Sigmoid colon (tissue), 7 donors: Measurements from ENCODE around the gene MAP4K4. TPM values are rescaled to one million over a fixed set of nuclear protein-coding genes. Genes with fewer than 3 reads are reported as not detected.

ENCODE experiments used
- DNase-seq: peaks from one replicate; pipeline ENCODE4 v3.0.0-alpha.2; 2019
- H3K27ac ChIP-seq, 4 donors: fragments of 200-600 bp; sonication (generic); one replicate each; pipeline ENCODE4 v1.5.1; 2016 to 2019; ENCODE audit warnings: mild to moderate bottlenecking in 1 of 4
- H3K27me3 ChIP-seq, 3 donors: fragments of 200-600 bp; sonication (generic); one replicate each; pipeline ENCODE4 v1.5.1; 2019; ENCODE audit warnings: mild to moderate bottlenecking in 1 of 3
- H3K36me3 ChIP-seq, 4 donors: fragments of 200-600 bp; sonication (generic); one replicate each; pipeline ENCODE4 v1.5.1; 2016 to 2019
- H3K4me1 ChIP-seq, 4 donors: fragments of 200-600 bp; sonication (generic); one replicate each; pipeline ENCODE4 v1.5.1; 2017 to 2019
- H3K4me3 ChIP-seq, 4 donors: fragments of 200-600 bp; sonication (generic); one replicate each; pipeline ENCODE4 v1.5.1; 2017 to 2019; ENCODE audit warnings: mild to moderate bottlenecking in 2 of 4, moderate library complexity in 1 of 4
- H3K9me3 ChIP-seq, 4 donors: fragments of 200-600 bp in 3 of 4; sonication (generic) in 3 of 4; one replicate each; pipeline versions ENCODE4 v1.5.1 to v1.6.1; 2013 to 2019
- CTCF ChIP-seq, 4 experiments: fragments of 450-650 bp in 3 of 4; fragments of 200-600 bp in 1 of 4; IDR thresholded peaks; one replicate each; pipeline ENCODE4 v1.5.1; 2016 to 2019; ENCODE audit warnings: antibody characterized with exemption in 4 of 4, mild to moderate bottlenecking in 3 of 4, moderate library complexity in 2 of 4
- EP300 ChIP-seq, 4 donors: sonication (generic); formaldehyde crosslinking; IDR thresholded peaks; one replicate each; pipeline ENCODE4 v1.6.1; 2017; ENCODE audit warnings: antibody characterized with exemption in 4 of 4
- POLR2A ChIP-seq, 2 donors: fragments of 450-650 bp; IDR thresholded peaks; one replicate each; pipeline ENCODE4 v1.6.1; 2016; ENCODE audit warnings: antibody characterized with exemption in 2 of 2, mild to moderate bottlenecking in 2 of 2, moderate library complexity in 2 of 2
- POLR2AphosphoS5 ChIP-seq, 4 donors: sonication (generic); formaldehyde crosslinking; IDR thresholded peaks; one replicate each; pipeline ENCODE4 v1.6.1; 2017; ENCODE audit warnings: antibody characterized with exemption in 4 of 4
- WGBS, 2 donors: extraction: QIAGEN DNeasy Blood & Tissue Kit; methylation state at CpG; one replicate each; pipeline ENCODE4 v1.1.7; 2013; 5-methylcytosine and 5-hydroxymethylcytosine counted together
- intact Hi-C: fragments of 100-400 bp; cut with DNase I; formaldehyde crosslinking; loops from one replicate; pipeline ENCODE4 v1.15.1; 2023
- polyA plus RNA-seq, 3 donors: library from polyadenylated mRNA; stranded (reverse); fragments of 200-250 nt; gene quantifications; one replicate each; pipeline ENCODE4 v1.2.3, GENCODE V29; 2013
- total RNA-seq, 4 donors: library from RNA; depleted of rRNA; stranded (reverse); fragments of >200 nt; gene quantifications; one replicate each; pipeline ENCODE4 v1.1.0, GENCODE V29; 2016
- donor health status: healthy with polysubstance abuse.
- donor health status: Bipolar disorder and iron deficiency.
- donor health status: healthy.

The MAP4K4 gene
- total and polyA plus RNA-seq, 7 donors: 8.8 to 62.9 (median 37.2) TPM

- DNase-seq: no peak
- no peaks in the 10 kb centered on the region for H3K27me3 ChIP-seq
- TF ChIP-seq EP300 (IDR thresholded peaks at IDR 0.05) (no peak), POLR2AphosphoS5 (IDR thresholded peaks at IDR 0.05) (no peak), CTCF (IDR thresholded peaks at IDR 0.05) (no peak), POLR2A (IDR thresholded peaks at IDR 0.05) (no peak)
- peaks cover 0 to 28% (median 15%) of the 10 kb centered on the region in 4 donors for H3K4me1 ChIP-seq
- H3K4me3 ChIP-seq: no peak overlapping the region
- intact Hi-C loops: no loop called here
- no peaks in the 10 kb centered on the region for H3K36me3 ChIP-seq
- H3K27ac ChIP-seq: no peak overlapping the region
- H3K9me3 ChIP-seq: no peaks in the 10 kb centered on the region
These were observed 39.1 kb upstream of the MAP4K4 start for GRCh38 chr2:101658387-101658786.

GRCh38 chr2:101665312-101665711 is 32.2 kb upstream of the MAP4K4 start:
- H3K4me1 ChIP-seq: no peaks in the 10 kb centered on the region
- intact Hi-C loops: no loop called here
- no peak overlapping the region for H3K4me3 ChIP-seq
- 91 to 92% methylated on average over 10 of the region's 10 CpGs for WGBS, 2 donors
- no peak overlapping the region for H3K27ac ChIP-seq
- H3K36me3 ChIP-seq: no peaks in the 10 kb centered on the region
- TF ChIP-seq CTCF (IDR thresholded peaks at IDR 0.05) (no peak), POLR2A (IDR thresholded peaks at IDR 0.05) (no peak), EP300 (IDR thresholded peaks at IDR 0.05) (no peak), POLR2AphosphoS5 (IDR thresholded peaks at IDR 0.05) (no peak)
- no peaks in the 10 kb centered on the region for H3K9me3 ChIP-seq
- H3K27me3 ChIP-seq: no peaks in the 10 kb centered on the region
- DNase-seq: no peak

- H3K4me1 ChIP-seq: no peaks in the 10 kb centered on the region
- peaks cover 0 to 7% (median 2%) of the 10 kb centered on the region in 4 donors for H3K9me3 ChIP-seq
- 95% methylated on average over 1 of the region's 1 CpG for WGBS, 2 donors
- intact Hi-C loops: no loop called here
- H3K27me3 ChIP-seq: no peaks in the 10 kb centered on the region
- H3K36me3 ChIP-seq: no peaks in the 10 kb centered on the region
- DNase-seq: no peak
- H3K4me3 ChIP-seq: no peak overlapping the region
- no peak for TF ChIP-seq POLR2AphosphoS5 (IDR thresholded peaks at IDR 0.05)
- TF ChIP-seq CTCF (IDR thresholded peaks at IDR 0.05): no peak
- TF ChIP-seq POLR2A (IDR thresholded peaks at IDR 0.05): no peak
- no peak for TF ChIP-seq EP300 (IDR thresholded peaks at IDR 0.05)
- H3K27ac ChIP-seq: no peak overlapping the region
These were observed 29.7 kb upstream of the MAP4K4 start for GRCh38 chr2:101667823-101668222.

GRCh38 chr2:101672047-101672446 is 25.5 kb upstream of the MAP4K4 start:
- no peak overlapping the region for H3K27ac ChIP-seq
- H3K27me3 ChIP-seq: no peaks in the 10 kb centered on the region
- no peaks in the 10 kb centered on the region for H3K4me1 ChIP-seq
- peaks cover 0 to 7% (median 2%) of the 10 kb centered on the region in 4 donors for H3K9me3 ChIP-seq
- WGBS, 2 donors: 46 to 57% methylated on average over 2 of the region's 2 CpGs
- TF ChIP-seq CTCF (IDR thresholded peaks at IDR 0.05): no peak
- no peak for TF ChIP-seq EP300 (IDR thresholded peaks at IDR 0.05)
- no peak for TF ChIP-seq POLR2A (IDR thresholded peaks at IDR 0.05)
- no peak for TF ChIP-seq POLR2AphosphoS5 (IDR thresholded peaks at IDR 0.05)
- no peak overlapping the region for H3K4me3 ChIP-seq
- no peaks in the 10 kb centered on the region for H3K36me3 ChIP-seq
- intact Hi-C loops: no loop called here
- DNase-seq: no peak

- H3K4me1 ChIP-seq: no peaks in the 10 kb centered on the region
- intact Hi-C loops: no loop called here
- no peaks in the 10 kb centered on the region for H3K27me3 ChIP-seq
- 94 to 97% methylated on average over 5 of the region's 5 CpGs for WGBS, 2 donors
- DNase-seq: no peak
- H3K27ac ChIP-seq: no peak overlapping the region
- no peaks in the 10 kb centered on the region for H3K36me3 ChIP-seq
- peaks cover 0 to 7% (median 2%) of the 10 kb centered on the region in 4 donors for H3K9me3 ChIP-seq
- TF ChIP-seq CTCF (IDR thresholded peaks at IDR 0.05): no peak
- no peak for TF ChIP-seq POLR2AphosphoS5 (IDR thresholded peaks at IDR 0.05)
- no peak for TF ChIP-seq EP300 (IDR thresholded peaks at IDR 0.05)
- no peak for TF ChIP-seq POLR2A (IDR thresholded peaks at IDR 0.05)
- H3K4me3 ChIP-seq: no peak overlapping the region
These were observed 23.6 kb upstream of the MAP4K4 start for GRCh38 chr2:101673920-101674319.
